ENCODE data around the gene TMEM45B. TPM values are rescaled to one million over a fixed set of nuclear protein-coding genes. Genes with fewer than 3 reads are reported as not detected.
A peak's percentile ranks its signal among the peaks of the same experiment; 100 is the strongest.

Gene TMEM45B
- total and polyA plus RNA-seq, 8 donors: 0.51 to 3.1 (median 1.6) TPM

DNA sequence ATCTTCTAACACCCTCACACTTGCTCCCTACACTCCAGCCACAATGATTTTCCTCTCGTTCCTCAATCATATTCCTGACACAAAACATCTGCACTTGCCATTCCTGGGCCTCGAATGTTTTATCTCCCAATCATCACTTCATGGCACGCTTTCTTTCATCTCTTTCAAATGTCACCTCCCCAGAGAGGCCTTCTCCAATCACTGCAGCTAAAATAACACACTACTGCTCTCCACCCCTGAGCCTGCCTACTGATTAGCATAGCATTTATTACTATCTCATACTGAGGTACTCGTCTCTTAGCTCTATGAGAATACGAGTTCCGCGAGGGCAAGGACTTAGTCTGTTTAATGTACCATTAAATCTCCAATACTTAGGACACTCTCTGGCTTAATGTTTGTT is 56.3 kb downstream of the TMEM45B start:
- H3K27me3 ChIP-seq: no peaks in the 10 kb centered on the region
- no peak overlapping the region for H3K4me3 ChIP-seq
- H3K36me3 ChIP-seq: peaks cover 4 to 86% (median 51%) of the 10 kb centered on the region in 3 donors
- WGBS, 2 donors: 82 to 85% methylated on average over 7 of the region's 7 CpGs
- no peaks in the 10 kb centered on the region for H3K4me1 ChIP-seq
- ATAC-seq (peak in 2 of 4 donors; percentile 18 to 21), FAIRE-seq (no peak), DNase-seq (no peak)
- H3K9me3 ChIP-seq: no peaks in the 10 kb centered on the region
- H3K27ac ChIP-seq: no peak overlapping the region
- TF ChIP-seq, protein P1, sequence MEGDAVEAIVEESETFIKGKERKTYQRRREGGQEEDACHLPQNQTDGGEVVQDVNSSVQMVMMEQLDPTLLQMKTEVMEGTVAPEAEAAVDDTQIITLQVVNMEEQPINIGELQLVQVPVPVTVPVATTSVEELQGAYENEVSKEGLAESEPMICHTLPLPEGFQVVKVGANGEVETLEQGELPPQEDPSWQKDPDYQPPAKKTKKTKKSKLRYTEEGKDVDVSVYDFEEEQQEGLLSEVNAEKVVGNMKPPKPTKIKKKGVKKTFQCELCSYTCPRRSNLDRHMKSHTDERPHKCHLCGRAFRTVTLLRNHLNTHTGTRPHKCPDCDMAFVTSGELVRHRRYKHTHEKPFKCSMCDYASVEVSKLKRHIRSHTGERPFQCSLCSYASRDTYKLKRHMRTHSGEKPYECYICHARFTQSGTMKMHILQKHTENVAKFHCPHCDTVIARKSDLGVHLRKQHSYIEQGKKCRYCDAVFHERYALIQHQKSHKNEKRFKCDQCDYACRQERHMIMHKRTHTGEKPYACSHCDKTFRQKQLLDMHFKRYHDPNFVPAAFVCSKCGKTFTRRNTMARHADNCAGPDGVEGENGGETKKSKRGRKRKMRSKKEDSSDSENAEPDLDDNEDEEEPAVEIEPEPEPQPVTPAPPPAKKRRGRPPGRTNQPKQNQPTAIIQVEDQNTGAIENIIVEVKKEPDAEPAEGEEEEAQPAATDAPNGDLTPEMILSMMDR (IDR thresholded peaks at IDR 0.05): no peak
- intact Hi-C loops (cut with DNase I): no loop called here

DNA sequence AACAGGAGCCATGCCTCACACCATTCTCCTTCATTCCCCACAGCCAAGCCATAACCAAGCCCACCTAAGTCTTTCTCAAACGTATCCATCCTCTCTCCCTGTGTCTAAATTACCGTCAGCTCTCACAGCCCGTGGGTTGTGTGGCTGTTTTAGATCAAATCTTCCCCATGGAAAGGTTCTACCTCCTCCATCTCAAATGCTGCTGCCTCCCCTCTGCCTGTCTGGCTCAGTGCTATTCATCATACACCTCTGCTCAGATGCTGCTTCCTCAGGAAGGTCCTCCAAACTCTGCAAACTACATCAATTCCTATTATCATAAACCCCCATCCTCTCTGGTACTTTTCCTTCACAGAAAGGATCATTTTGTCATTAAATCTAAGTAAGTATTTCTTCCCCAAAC is 64.7 kb downstream of the TMEM45B start:
- Histone ChIP-seq H3K36me3 (peaks cover 2 to 97% (median 40%) of the 10 kb centered on the region in 3 donors), H3K27me3 (no peaks in the 10 kb centered on the region), H3K4me1 (no peaks in the 10 kb centered on the region), H3K4me3 (no peak overlapping the region), H3K27ac (no peak overlapping the region), H3K9me3 (no peaks in the 10 kb centered on the region)
- ATAC-seq: no peak
- WGBS, 2 donors: 89 to 97% methylated on average over 3 of the region's 3 CpGs
- TF ChIP-seq, protein P1 (IDR thresholded peaks at IDR 0.05): no peak
- DNase-seq: no peak
- FAIRE-seq: no peak
- intact Hi-C loops (cut with DNase I): no loop called here

DNA sequence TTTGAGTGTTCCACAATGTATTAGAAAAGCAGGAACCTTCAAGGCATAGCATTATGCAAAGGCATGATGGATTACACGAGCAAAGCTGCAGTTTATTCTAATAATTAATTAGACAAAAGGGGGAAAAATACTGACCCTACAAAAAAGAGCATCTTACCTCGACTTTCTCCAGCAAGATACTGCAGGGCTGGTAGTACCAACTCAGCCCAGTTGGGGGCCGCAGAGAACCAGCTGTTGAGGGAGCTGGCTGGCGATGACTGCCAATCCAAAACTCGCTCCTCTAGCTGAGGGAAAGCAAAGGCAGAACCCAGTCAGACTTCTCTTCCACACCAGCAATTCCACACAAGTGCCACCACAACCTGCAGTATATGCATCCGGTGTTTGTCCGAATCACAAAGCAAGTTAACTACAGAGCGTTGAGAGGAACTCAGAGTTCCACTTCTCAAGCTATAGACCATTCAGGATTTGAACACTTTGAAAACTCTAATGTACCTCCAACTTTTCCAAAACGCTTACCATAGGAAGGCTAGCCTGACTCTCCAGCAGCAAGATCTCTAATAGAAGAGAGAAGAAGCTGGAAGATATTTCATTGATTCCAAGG is 66.0 kb downstream of the TMEM45B start:
- no peak for FAIRE-seq
- intact Hi-C loops (cut with DNase I): no loop called here
- 73 to 76% methylated on average over 9 of the region's 9 CpGs for WGBS, 2 donors

DNA sequence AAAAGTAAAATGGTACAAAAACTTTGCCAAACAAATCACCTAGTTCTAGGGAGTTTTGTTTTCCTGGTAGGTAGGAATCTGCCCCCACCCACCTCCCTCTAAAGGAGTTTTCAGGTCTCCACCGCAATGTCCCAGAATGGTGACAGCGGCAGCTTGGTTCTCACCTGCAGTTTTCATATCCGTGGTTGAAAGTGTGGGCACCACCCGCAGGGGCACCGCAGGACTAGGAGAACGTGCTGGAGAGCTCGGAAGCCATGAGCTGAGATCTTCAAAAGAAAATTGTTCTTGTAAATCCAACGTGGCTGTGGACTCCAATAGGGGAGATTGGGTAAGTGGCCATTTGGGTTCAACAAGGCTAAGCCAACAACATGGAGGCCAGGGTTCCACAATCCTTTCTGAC is 68.9 kb downstream of the TMEM45B start:
- no peak for ATAC-seq
- Histone ChIP-seq H3K4me1 (no peaks in the 10 kb centered on the region), H3K36me3 (peaks cover 2 to 93% (median 30%) of the 10 kb centered on the region in 3 donors), H3K4me3 (no peak overlapping the region), H3K27ac (no peak overlapping the region), H3K27me3 (no peaks in the 10 kb centered on the region), H3K9me3 (no peaks in the 10 kb centered on the region)
- TF ChIP-seq, protein P1 (IDR thresholded peaks at IDR 0.05): no peak
- intact Hi-C loops (cut with DNase I): no loop called here
- FAIRE-seq: no peak
- no peak for DNase-seq
- 89 to 91% methylated on average over 8 of the region's 8 CpGs for WGBS, 2 donors

More for the DNA sequence above, 66.0 kb downstream of the TMEM45B start:
- Histone ChIP-seq H3K27me3 (no peaks in the 10 kb centered on the region), H3K36me3 (peaks cover 2 to 98% (median 33%) of the 10 kb centered on the region in 3 donors), H3K4me3 (no peak overlapping the region), H3K4me1 (no peaks in the 10 kb centered on the region), H3K9me3 (no peaks in the 10 kb centered on the region), H3K27ac (no peak overlapping the region)
- ATAC-seq: peak in 3 of 4 donors; percentile 37 to 60 (median 57)
- TF ChIP-seq, protein P1 (IDR thresholded peaks at IDR 0.05): peak in 2 of 4 donors; percentile 27 to 36
- DNase-seq: no peak

DNA sequence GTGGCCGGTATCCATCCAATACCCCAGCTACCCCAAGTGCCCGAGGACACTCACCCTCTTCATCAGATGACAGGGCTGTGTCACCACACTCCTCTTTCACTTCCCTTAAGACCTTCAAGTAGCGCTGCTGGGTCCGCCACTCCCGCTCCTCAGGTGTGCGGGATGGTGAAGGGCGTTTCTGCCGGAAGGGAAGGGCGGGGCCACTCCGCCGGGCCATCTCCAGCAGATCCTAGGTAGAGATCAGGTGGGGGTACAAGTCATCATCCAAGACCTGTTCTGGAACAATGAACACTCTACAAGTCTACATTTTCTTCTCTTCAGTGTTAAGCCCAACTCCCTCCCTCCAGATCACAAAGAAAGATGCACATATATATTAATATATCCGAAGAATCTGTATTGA is 69.7 kb downstream of the TMEM45B start:
- Histone ChIP-seq H3K36me3 (peaks cover 2 to 85% (median 30%) of the 10 kb centered on the region in 3 donors), H3K4me1 (no peaks in the 10 kb centered on the region), H3K27me3 (no peaks in the 10 kb centered on the region), H3K4me3 (no peak overlapping the region), H3K27ac (no peak overlapping the region), H3K9me3 (no peaks in the 10 kb centered on the region)
- intact Hi-C loops (cut with DNase I): no loop called here
- DNase-seq (no peak), FAIRE-seq (no peak), ATAC-seq (no peak)
- TF ChIP-seq, protein P1 (IDR thresholded peaks at IDR 0.05): no peak
- WGBS, 2 donors: 95 to 96% methylated on average over 12 of the region's 12 CpGs

Measured in pancreas (tissue), 10 donors.